ENCODE data around the gene CSRP3.

CSRP3 gene

GRCh38 chr11:19225123-19225522, 23.3 kb upstream of the CSRP3 start:
- DNase-seq: no peak

- no peak for DNase-seq
These were observed 19.3 kb upstream of the CSRP3 start for GRCh38 chr11:19220903-19221724.

GRCh38 chr11:19218786-19219460, 17.1 kb upstream of the CSRP3 start:
- no peak for DNase-seq

GRCh38 chr11:19218216-19218615, 16.4 kb upstream of the CSRP3 start:
- DNase-seq: no peak

DNA sequence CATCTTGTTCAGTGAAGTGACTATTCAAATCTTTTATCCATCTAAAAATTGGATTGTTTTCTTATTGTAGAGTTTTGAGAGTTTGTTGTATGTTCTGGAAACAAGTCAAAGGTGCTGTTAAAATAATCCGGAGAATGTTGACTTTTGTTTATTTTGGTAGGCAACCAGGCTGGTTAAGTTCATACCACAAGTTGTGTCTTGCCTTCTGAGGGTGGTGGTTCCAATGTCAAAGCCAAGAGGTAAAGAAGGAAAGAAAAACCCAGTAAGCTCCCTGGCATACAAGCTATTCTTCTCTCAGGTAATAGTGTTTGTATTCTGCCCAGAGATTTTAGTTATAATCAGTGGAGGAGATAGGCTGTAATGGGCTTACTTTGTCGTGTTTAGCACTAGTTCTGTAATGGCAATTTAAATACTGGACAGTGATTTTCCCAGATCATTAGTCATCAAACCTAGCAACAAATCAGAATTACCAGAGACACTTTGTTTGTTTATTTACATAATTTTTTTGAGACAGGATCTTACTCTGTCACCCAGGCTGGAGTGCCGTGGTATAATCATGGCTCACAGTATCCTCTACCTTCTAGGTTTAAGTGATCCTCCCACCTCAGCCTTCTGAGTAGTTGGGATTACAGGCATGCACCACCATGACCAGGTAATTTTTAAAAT, 15.1 kb upstream of the CSRP3 start:
- no peak for DNase-seq

GRCh38 chr11:19216021-19216420, 14.2 kb upstream of the CSRP3 start:
- DNase-seq: no peak

GRCh38 chr11:19209617-19210370, 8.0 kb upstream of the CSRP3 start:
- no peak for DNase-seq

DNA sequence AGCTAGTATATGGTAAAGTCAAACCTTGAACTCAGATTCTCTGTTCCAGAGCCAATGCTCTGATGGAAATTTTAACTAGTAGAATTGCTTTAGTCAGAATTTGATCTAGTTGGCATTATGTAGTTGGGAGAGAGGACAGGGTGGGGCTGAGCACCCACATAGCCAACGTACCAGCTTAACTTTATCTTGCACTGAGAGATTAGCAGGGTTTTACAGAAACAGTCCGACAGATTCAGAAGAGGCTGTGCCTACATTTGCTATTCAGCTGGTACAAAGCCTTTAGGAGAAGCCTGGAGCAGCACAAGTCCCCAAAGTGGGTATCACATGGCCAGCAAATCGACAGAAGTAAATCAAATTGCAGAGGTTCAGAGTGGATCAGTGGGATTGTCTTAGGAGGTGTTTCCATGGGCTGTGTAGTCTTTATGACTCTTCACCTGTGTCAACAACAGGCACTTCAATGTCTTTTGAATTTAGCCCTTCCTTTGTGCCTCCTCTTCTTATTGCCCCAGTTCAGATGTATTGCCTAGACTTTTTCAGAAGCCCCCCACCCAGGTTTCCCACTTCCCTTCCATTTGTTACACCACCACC, 7.3 kb upstream of the CSRP3 start:
- no peak for DNase-seq

GRCh38 chr11:19208181-19208580, 6.4 kb upstream of the CSRP3 start:
- no peak for DNase-seq

DNA sequence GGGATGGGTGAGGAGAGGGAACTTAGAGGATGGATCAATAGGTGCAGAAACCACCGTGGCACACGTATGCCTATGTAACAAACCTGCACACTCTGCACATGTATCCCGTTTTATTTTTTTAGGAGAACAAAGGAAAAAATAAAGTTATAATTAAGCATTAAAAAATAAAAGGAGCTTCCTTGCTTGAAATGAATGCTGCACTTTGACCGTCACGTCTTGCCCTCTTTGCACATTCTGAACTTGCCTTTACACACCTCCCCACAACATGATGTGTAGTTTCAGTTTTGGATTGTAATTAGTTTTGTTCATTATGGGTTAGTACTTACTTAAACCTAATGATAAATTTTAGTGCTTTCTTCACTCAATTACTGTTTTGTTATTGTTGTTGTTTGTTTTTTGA, 3.1 kb upstream of the CSRP3 start:
- no peak for DNase-seq

- DNase-seq: no peak
These were observed 1.2 kb downstream of the CSRP3 start for GRCh38 chr11:19200410-19201201.

DNA sequence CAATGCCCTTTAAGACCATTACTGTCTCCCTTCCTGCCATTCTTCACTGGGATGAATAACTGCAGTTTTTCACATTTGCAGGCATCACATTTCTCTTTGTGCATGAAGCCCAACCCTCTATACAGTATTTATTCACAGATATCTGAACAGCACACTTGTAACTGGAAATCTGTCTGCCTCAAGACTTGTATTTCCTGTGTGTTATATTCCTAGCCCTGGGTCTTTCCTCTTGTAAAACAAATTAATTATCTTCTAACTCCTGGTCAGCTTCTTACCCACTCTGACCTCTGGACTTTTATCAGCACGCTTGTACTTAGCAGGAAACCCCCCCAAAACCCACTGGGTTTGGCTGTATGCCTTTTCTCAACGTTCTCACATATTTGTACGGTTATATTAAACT, 2.0 kb downstream of the CSRP3 start:
- no peak for DNase-seq

GRCh38 chr11:19199048-19199447, 2.7 kb downstream of the CSRP3 start:
- no peak for DNase-seq

DNA sequence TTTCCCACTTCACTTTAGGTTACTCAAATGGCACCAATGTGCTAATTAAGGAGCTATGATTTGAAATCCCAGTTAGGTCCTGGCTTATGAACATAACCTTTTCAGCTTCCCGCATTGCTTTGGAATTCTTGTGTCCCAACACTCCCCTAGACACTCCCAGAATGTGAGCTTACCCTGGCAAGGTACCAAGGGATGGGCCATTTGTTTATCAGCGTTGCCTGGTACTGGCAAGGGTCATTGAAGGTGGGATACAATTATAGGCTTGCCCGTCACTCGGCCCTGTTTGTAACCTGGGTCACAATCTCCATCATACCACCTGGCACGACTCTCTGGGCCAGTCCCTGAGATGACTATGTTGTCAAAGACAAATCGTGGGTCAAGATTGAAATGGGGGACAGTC, 5.4 kb downstream of the CSRP3 start:
- DNase-seq: no peak

GRCh38 chr11:19194620-19195308, 7.0 kb downstream of the CSRP3 start:
- no peak for DNase-seq

- no peak for DNase-seq
These were observed 7.9 kb downstream of the CSRP3 start for GRCh38 chr11:19193916-19194315.

GRCh38 chr11:19191530-19192169, 10.1 kb downstream of the CSRP3 start:
- DNase-seq: no peak

GRCh38 chr11:19187833-19188258, 13.9 kb downstream of the CSRP3 start:
- no peak for DNase-seq

GRCh38 chr11:19187114-19187832, 14.5 kb downstream of the CSRP3 start:
- no peak for DNase-seq

DNA sequence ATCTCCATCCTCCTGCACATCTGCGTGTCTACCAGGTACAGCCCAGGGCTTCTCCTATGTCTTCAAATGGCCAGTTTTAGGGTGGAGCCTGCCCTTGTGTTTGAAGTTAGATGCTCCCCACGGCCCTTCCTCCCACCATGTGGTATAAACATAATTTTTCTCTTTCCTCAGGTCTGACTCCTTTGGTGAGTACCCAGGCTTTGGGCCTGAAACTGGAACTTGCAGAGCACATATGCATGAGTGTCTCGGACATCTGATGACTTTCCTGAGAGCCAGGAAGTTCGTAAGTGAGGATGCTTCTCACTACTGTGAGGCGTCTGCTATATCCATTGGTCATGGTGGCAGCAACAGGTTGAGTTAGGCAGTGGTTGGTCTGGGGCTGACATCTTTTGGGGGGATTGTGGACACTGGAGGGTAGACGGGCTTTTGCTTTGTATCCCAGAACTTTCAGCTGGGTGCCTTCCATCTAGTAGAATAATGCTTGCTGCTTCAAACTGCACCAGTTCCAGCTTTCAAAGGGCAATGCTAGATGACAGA, 16.2 kb downstream of the CSRP3 start:
- no peak for DNase-seq
